ENCODE results near the gene TOMM40L.

- TF ChIP-seq CTCF (IDR thresholded peaks at IDR 0.05; ENCODE audit: poor library complexity) (no peak), EZH2 (IDR thresholded peaks at IDR 0.05; ENCODE audit: borderline replicate concordance) (no peak)
Observed at GRCh38 chr1:161259345-161259702, 33.5 kb downstream of the TOMM40L start.

All from hepatocyte (in vitro differentiated cells).